RWPE2 (cell line): ENCODE data around the gene HPSE2.

Source experiments
- ATAC-seq: fragments of 200-7000 bp; cut with Tn5 transposase; 3 replicates; pipeline ENCODE4 v1.9.1; 2021; ENCODE audit warnings: low read depth
- DNase-seq: peaks from one replicate; pipeline ENCODE4 v3.0.0-alpha.2; 2020; ENCODE audit warnings: low spot score
- H3K27ac ChIP-seq: fragments of 450-650 bp; 2 replicates; pipeline ENCODE4 v1.5.1; 2017; ENCODE audit warnings: mild to moderate bottlenecking; ENCODE audit not compliant: poor library complexity, severe bottlenecking
- H3K27me3 ChIP-seq: fragments of 250-450 bp; sonication (Bioruptor Pico); 2 replicates; pipeline ENCODE4 v1.5.1; 2021; ENCODE audit warnings: mild to moderate bottlenecking, moderate library complexity; ENCODE audit not compliant: insufficient read depth, poor library complexity, severe bottlenecking
- H3K36me3 ChIP-seq: fragments of 250-450 bp; sonication (Bioruptor Pico); 2 replicates; pipeline ENCODE4 v1.5.1; 2020; ENCODE audit warnings: low read depth, mild to moderate bottlenecking, moderate library complexity
- H3K4me1 ChIP-seq: fragments of 250-450 bp; sonication (Bioruptor Pico); 2 replicates; pipeline ENCODE4 v1.5.1; 2021; ENCODE audit warnings: mild to moderate bottlenecking, moderate library complexity; ENCODE audit not compliant: insufficient read depth, poor library complexity, severe bottlenecking
- H3K4me3 ChIP-seq: fragments of 250-450 bp; sonication (Bioruptor Pico); 2 replicates; pipeline ENCODE4 v1.5.1; 2021; ENCODE audit warnings: mild to moderate bottlenecking, moderate library complexity; ENCODE audit not compliant: severe bottlenecking
- H3K9me3 ChIP-seq: fragments of 250-450 bp; sonication (Bioruptor Pico); 2 replicates; pipeline ENCODE4 v1.5.1; 2021; ENCODE audit warnings: mild to moderate bottlenecking, moderate library complexity; ENCODE audit not compliant: severe bottlenecking
- CTCF ChIP-seq: fragments of 450-650 bp; IDR thresholded peaks from one replicate; pipeline ENCODE4 v1.5.1; 2017; ENCODE audit warnings: mild to moderate bottlenecking, moderate library complexity; ENCODE audit not compliant: poor library complexity, severe bottlenecking

The HPSE2 gene

GRCh38 chr10:98957801-98958200, 277.9 kb downstream of the HPSE2 start:
- ATAC-seq (no peak), DNase-seq (no peak)
- Histone ChIP-seq H3K27ac (no peak overlapping the region), H3K9me3 (no peaks in the 10 kb centered on the region), H3K4me3 (no peak overlapping the region), H3K27me3 (no peaks in the 10 kb centered on the region), H3K36me3 (no peaks in the 10 kb centered on the region), H3K4me1 (no peaks in the 10 kb centered on the region)
- no peak for TF ChIP-seq CTCF

GRCh38 chr10:98956576-98957260, 278.9 kb downstream of the HPSE2 start:
- Histone ChIP-seq H3K27me3 (no peaks in the 10 kb centered on the region), H3K9me3 (no peaks in the 10 kb centered on the region), H3K27ac (no peak overlapping the region), H3K4me3 (no peak overlapping the region), H3K4me1 (no peaks in the 10 kb centered on the region), H3K36me3 (no peaks in the 10 kb centered on the region)
- DNase-seq (no peak), ATAC-seq (no peak)
- no peak for TF ChIP-seq CTCF

- Histone ChIP-seq H3K4me1 (no peaks in the 10 kb centered on the region), H3K27me3 (no peaks in the 10 kb centered on the region), H3K27ac (no peak overlapping the region), H3K36me3 (no peaks in the 10 kb centered on the region), H3K4me3 (no peak overlapping the region), H3K9me3 (no peaks in the 10 kb centered on the region)
- TF ChIP-seq CTCF, result no peak
- DNase-seq (no peak), ATAC-seq (no peak)
Observed at GRCh38 chr10:98953251-98953650, 282.4 kb downstream of the HPSE2 start.

GRCh38 chr10:98951269-98952000, 284.2 kb downstream of the HPSE2 start:
- Histone ChIP-seq H3K36me3 (no peaks in the 10 kb centered on the region), H3K4me1 (no peaks in the 10 kb centered on the region), H3K27ac (no peak overlapping the region), H3K9me3 (no peaks in the 10 kb centered on the region), H3K4me3 (no peak overlapping the region), H3K27me3 (no peaks in the 10 kb centered on the region)
- TF ChIP-seq CTCF, result no peak
- DNase-seq, result no peak
- ATAC-seq, result no peak

GRCh38 chr10:98950106-98950505, 285.5 kb downstream of the HPSE2 start:
- H3K27me3 ChIP-seq, result peaks cover 2% of the 10 kb centered on the region
- ATAC-seq (no peak), DNase-seq (no peak)
- TF ChIP-seq CTCF, result no peak
- no peak overlapping the region for H3K4me3 ChIP-seq
- H3K27ac ChIP-seq, result no peak overlapping the region
- H3K36me3 ChIP-seq, result no peaks in the 10 kb centered on the region
- no peaks in the 10 kb centered on the region for H3K4me1 ChIP-seq
- no peaks in the 10 kb centered on the region for H3K9me3 ChIP-seq
